ENCODE results near the gene FAM20C.

GRCh38 chr7:211033-211714, 18.8 kb downstream of the FAM20C start:
- TF ChIP-seq POLR2AphosphoS5 (IDR thresholded peaks at IDR 0.05), result no peak
- TF ChIP-seq CTCF (IDR thresholded peaks at IDR 0.05), result no peak
- TF ChIP-seq POLR2A (IDR thresholded peaks at IDR 0.05; ENCODE audit: low read depth), result no peak
- no peak for TF ChIP-seq EP300 (IDR thresholded peaks at IDR 0.05)
